ENCODE data around the gene LNX2.
"Not testable (repeated sequence)": the region's sequence is repeated elsewhere in the genome, so short reads cannot be mapped to it uniquely, and the experiment has no call there.

LNX2 gene

DNA sequence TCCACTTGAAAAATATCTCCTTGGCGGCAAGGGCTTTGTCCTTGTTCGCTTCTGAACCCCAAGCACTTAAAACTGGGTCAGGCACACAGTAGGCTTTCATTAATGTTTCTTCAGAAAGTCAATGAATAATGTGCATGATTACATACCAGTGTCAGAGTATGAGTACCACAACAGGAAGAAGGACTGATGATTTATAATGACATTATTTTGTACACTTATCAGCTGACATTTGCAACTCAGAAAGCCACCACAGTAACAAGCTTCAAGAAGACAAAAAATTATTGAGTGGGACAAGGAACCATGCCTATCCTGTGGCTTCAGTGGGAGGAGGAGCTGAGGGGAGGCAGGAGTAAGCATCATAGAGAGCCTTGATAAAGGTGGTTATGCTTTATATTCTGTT, 11.3 kb upstream of the LNX2 start:
- Histone ChIP-seq H3K27me3 (ENCODE audit: insufficient read depth, low read length) (no peaks in the 10 kb centered on the region), H3K36me3 (ENCODE audit: insufficient read depth, low read length) (peaks cover 62% of the 10 kb centered on the region)

DNA sequence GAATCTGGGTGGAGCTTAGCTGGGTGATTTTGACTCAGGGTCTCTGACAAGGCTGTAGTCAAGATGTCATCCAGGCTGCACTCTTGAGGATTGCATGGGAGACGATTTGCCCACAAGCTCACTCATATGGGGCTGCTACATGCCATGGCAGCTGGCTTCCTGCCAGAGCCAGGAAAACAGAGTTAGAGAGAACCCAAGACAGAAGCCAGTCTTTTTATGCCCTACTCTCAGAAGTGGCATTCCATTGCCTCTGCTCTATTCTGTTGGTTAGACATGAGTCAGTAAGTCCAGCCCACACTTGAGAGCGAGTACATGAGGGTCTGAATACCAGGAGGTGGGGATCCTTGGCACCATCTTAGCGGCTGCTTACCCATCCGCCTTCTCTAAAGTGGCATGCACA, 10.8 kb upstream of the LNX2 start:
- no peaks in the 10 kb centered on the region; the same call in 1 of the 2 replicates for H4K20me1 ChIP-seq (ENCODE audit: insufficient read depth, low read length)
- H3K9ac ChIP-seq (ENCODE audit: low read length) = no peak overlapping the region
- H3F3A ChIP-seq (ENCODE audit: insufficient read depth, low read length) = no peaks in the 10 kb centered on the region
- no peak overlapping the region for H3K27ac ChIP-seq (ENCODE audit: low read depth, low read length, poor library complexity, severe bottlenecking)
- no peak overlapping the region for H3K4me3 ChIP-seq (ENCODE audit: low read depth, low read length, poor library complexity, severe bottlenecking)
- no peaks in the 10 kb centered on the region for H3K9me2 ChIP-seq (ENCODE audit: low read depth, low read length)
- no peak overlapping the region for H3K4me2 ChIP-seq (ENCODE audit: low read length)
- H3K9me3 ChIP-seq (ENCODE audit: low read length) = no peaks in the 10 kb centered on the region
- H3K4me1 ChIP-seq (ENCODE audit: insufficient read depth, low read length, severe bottlenecking) = no peaks in the 10 kb centered on the region
- H3K36me3 ChIP-seq (ENCODE audit: insufficient read depth, low read length) = peaks cover 67% of the 10 kb centered on the region
- H3K27me3 ChIP-seq (ENCODE audit: insufficient read depth, low read length) = no peaks in the 10 kb centered on the region
- no peak for TF ChIP-seq EZH2 (IDR thresholded peaks at IDR 0.05; ENCODE audit: borderline replicate concordance, low read length)
- TF ChIP-seq, protein P1, sequence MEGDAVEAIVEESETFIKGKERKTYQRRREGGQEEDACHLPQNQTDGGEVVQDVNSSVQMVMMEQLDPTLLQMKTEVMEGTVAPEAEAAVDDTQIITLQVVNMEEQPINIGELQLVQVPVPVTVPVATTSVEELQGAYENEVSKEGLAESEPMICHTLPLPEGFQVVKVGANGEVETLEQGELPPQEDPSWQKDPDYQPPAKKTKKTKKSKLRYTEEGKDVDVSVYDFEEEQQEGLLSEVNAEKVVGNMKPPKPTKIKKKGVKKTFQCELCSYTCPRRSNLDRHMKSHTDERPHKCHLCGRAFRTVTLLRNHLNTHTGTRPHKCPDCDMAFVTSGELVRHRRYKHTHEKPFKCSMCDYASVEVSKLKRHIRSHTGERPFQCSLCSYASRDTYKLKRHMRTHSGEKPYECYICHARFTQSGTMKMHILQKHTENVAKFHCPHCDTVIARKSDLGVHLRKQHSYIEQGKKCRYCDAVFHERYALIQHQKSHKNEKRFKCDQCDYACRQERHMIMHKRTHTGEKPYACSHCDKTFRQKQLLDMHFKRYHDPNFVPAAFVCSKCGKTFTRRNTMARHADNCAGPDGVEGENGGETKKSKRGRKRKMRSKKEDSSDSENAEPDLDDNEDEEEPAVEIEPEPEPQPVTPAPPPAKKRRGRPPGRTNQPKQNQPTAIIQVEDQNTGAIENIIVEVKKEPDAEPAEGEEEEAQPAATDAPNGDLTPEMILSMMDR (IDR thresholded peaks at IDR 0.05; ENCODE audit: low read length) = no peak
- no peak overlapping the region for H2AFZ ChIP-seq (ENCODE audit: low read length)
- H3K79me2 ChIP-seq (ENCODE audit: insufficient read depth, low read length) = peaks cover 69% of the 10 kb centered on the region

More for the DNA sequence above, 11.3 kb upstream of the LNX2 start:
- H3K9me3 ChIP-seq (ENCODE audit: low read length) = no peaks in the 10 kb centered on the region
- peaks cover 69% of the 10 kb centered on the region for H3K79me2 ChIP-seq (ENCODE audit: insufficient read depth, low read length)
- H2AFZ ChIP-seq (ENCODE audit: low read length) = no peak overlapping the region
- H3K9ac ChIP-seq (ENCODE audit: low read length) = no peak overlapping the region
- no peaks in the 10 kb centered on the region for H3K9me2 ChIP-seq (ENCODE audit: low read depth, low read length)
- H3F3A ChIP-seq (ENCODE audit: insufficient read depth, low read length) = no peaks in the 10 kb centered on the region
- H3K4me1 ChIP-seq (ENCODE audit: insufficient read depth, low read length, severe bottlenecking) = no peaks in the 10 kb centered on the region
- H3K4me3 ChIP-seq (ENCODE audit: low read depth, low read length, poor library complexity, severe bottlenecking) = no peak overlapping the region
- no peaks in the 10 kb centered on the region; the same call in 1 of the 2 replicates for H4K20me1 ChIP-seq (ENCODE audit: insufficient read depth, low read length)
- H3K27ac ChIP-seq (ENCODE audit: low read depth, low read length, poor library complexity, severe bottlenecking) = no peak overlapping the region
- TF ChIP-seq EZH2 (IDR thresholded peaks at IDR 0.05; ENCODE audit: borderline replicate concordance, low read length) = no peak
- TF ChIP-seq, protein P1 (IDR thresholded peaks at IDR 0.05; ENCODE audit: low read length) = no peak
- H3K4me2 ChIP-seq (ENCODE audit: low read length) = no peak overlapping the region

GRCh38 chr13:27628766-27629165, 8.4 kb upstream of the LNX2 start:
- H3K4me1 ChIP-seq (ENCODE audit: insufficient read depth, low read length, severe bottlenecking); H3K9me2 ChIP-seq (ENCODE audit: low read depth, low read length); H3K4me3 ChIP-seq (ENCODE audit: low read depth, low read length, poor library complexity, severe bottlenecking); H3K9ac ChIP-seq (ENCODE audit: low read length); H3K27me3 ChIP-seq (ENCODE audit: insufficient read depth, low read length); H3K27ac ChIP-seq (ENCODE audit: low read depth, low read length, poor library complexity, severe bottlenecking); H2AFZ ChIP-seq (ENCODE audit: low read length); H3K4me2 ChIP-seq (ENCODE audit: low read length); H3F3A ChIP-seq (ENCODE audit: insufficient read depth, low read length); H4K20me1 ChIP-seq (ENCODE audit: insufficient read depth, low read length); H3K9me3 ChIP-seq (ENCODE audit: low read length): not testable (repeated sequence)
- Histone ChIP-seq H3K79me2 (ENCODE audit: insufficient read depth, low read length) (peaks cover 85% of the 10 kb centered on the region), H3K36me3 (ENCODE audit: insufficient read depth, low read length) (peaks cover 73% of the 10 kb centered on the region)

GRCh38 chr13:27628081-27628480, 7.8 kb upstream of the LNX2 start:
- H3K4me2 ChIP-seq (ENCODE audit: low read length) = no peak overlapping the region
- H3K79me2 ChIP-seq (ENCODE audit: insufficient read depth, low read length) = peaks cover 87% of the 10 kb centered on the region
- H3K27me3 ChIP-seq (ENCODE audit: insufficient read depth, low read length) = no peaks in the 10 kb centered on the region
- no peak overlapping the region for H2AFZ ChIP-seq (ENCODE audit: low read length)
- peaks cover 73% of the 10 kb centered on the region for H3K36me3 ChIP-seq (ENCODE audit: insufficient read depth, low read length)
- no peak overlapping the region for H3K9ac ChIP-seq (ENCODE audit: low read length)
- no peaks in the 10 kb centered on the region for H3F3A ChIP-seq (ENCODE audit: insufficient read depth, low read length)
- no peaks in the 10 kb centered on the region for H3K9me3 ChIP-seq (ENCODE audit: low read length)
- peaks cover 10% of the 10 kb centered on the region for H3K4me1 ChIP-seq (ENCODE audit: insufficient read depth, low read length, severe bottlenecking)
- no peaks in the 10 kb centered on the region; the same call in 1 of the 2 replicates for H4K20me1 ChIP-seq (ENCODE audit: insufficient read depth, low read length)
- H3K4me3 ChIP-seq (ENCODE audit: low read depth, low read length, poor library complexity, severe bottlenecking) = no peak overlapping the region
- no peak overlapping the region for H3K27ac ChIP-seq (ENCODE audit: low read depth, low read length, poor library complexity, severe bottlenecking)
- TF ChIP-seq, protein P1 (IDR thresholded peaks at IDR 0.05; ENCODE audit: low read length) = no peak
- no peak for TF ChIP-seq EZH2 (IDR thresholded peaks at IDR 0.05; ENCODE audit: borderline replicate concordance, low read length)
- H3K9me2 ChIP-seq (ENCODE audit: low read depth, low read length) = no peaks in the 10 kb centered on the region
